Neuronal stem cell (in vitro differentiated cells): ENCODE data around the gene GRM1.

Experiments
- DNase-seq: peaks from one replicate; pipeline ENCODE4 v3.0.0-alpha.2; 2013; ENCODE audit warnings: low spot score
- H2AFZ ChIP-seq: one replicate; pipeline ENCODE4 v1.6.1; 2013; ENCODE audit warnings: mild to moderate bottlenecking, low read length, inconsistent platforms
- H2AK5ac ChIP-seq: 2 replicates; pipeline ENCODE4 v1.6.1; 2013; ENCODE audit warnings: low read depth, mild to moderate bottlenecking, inconsistent platforms, low read length, moderate library complexity, mixed read lengths
- H2BK120ac ChIP-seq: 2 replicates; pipeline ENCODE4 v1.6.1; 2013; ENCODE audit warnings: low read depth, mild to moderate bottlenecking, inconsistent platforms, low read length, moderate library complexity, mixed read lengths
- H2BK12ac ChIP-seq: one replicate; pipeline ENCODE4 v1.6.1; 2013; ENCODE audit warnings: low read length, inconsistent platforms
- H2BK15ac ChIP-seq: 2 replicates; pipeline ENCODE4 v1.6.1; 2013; ENCODE audit warnings: mild to moderate bottlenecking, low read length, inconsistent platforms, mixed read lengths
- H2BK5ac ChIP-seq: one replicate; pipeline ENCODE4 v1.6.1; 2013; ENCODE audit warnings: inconsistent platforms, mild to moderate bottlenecking, low read length, moderate library complexity
- H3K14ac ChIP-seq: one replicate; pipeline ENCODE4 v1.6.1; 2013; ENCODE audit warnings: low read length, inconsistent platforms
- H3K18ac ChIP-seq: 2 replicates; pipeline ENCODE4 v1.6.1; 2013; ENCODE audit warnings: low read length, inconsistent platforms
- H3K23ac ChIP-seq: 2 replicates; pipeline ENCODE4 v1.6.1; 2013; ENCODE audit warnings: low read depth, mild to moderate bottlenecking, mixed read lengths, low read length, inconsistent platforms; ENCODE audit not compliant: poor library complexity
- H3K27ac ChIP-seq: replicated peaks from 3 replicates; pipeline ENCODE4 v1.5.1; 2013; ENCODE audit warnings: low read length, inconsistent platforms
- H3K27me3 ChIP-seq, 3 experiments: 2 replicates each; pipeline ENCODE4 v1.6.1; 2013; ENCODE audit warnings: low read length in 3 of 3, mild to moderate bottlenecking in 2 of 3, inconsistent platforms in 1 of 3, low read depth in 1 of 3, mixed read lengths in 1 of 3, moderate library complexity in 1 of 3; ENCODE audit not compliant: control insufficient read depth in 3 of 3, insufficient read depth in 3 of 3
- H3K36me3 ChIP-seq, 2 donors: replicated peaks in 1 of 2; 2 replicates each; pipeline ENCODE4 v1.6.1; 2013; ENCODE audit warnings: low read length in 2 of 2; ENCODE audit not compliant: control insufficient read depth in 2 of 2, insufficient read depth in 2 of 2
- H3K4ac ChIP-seq: 2 replicates; pipeline ENCODE4 v1.6.1; 2013; ENCODE audit warnings: inconsistent platforms, mild to moderate bottlenecking, low read length, moderate library complexity
- H3K4me1 ChIP-seq, 2 donors: 1 replicate in 1 of 2; 2 replicates in 1 of 2; pipeline ENCODE4 v1.6.1; 2013; ENCODE audit warnings: low read length in 2 of 2, low read depth in 1 of 2; ENCODE audit not compliant: control insufficient read depth in 2 of 2, insufficient read depth in 1 of 2
- H3K4me2 ChIP-seq: one replicate; pipeline ENCODE4 v1.6.1; 2013; ENCODE audit warnings: mild to moderate bottlenecking, low read length, inconsistent platforms; ENCODE audit not compliant: insufficient read depth, poor library complexity, severe bottlenecking
- H3K4me3 ChIP-seq, 2 donors: 2 replicates each; pipeline ENCODE4 v1.5.1; 2013; ENCODE audit warnings: low read length in 2 of 2, mild to moderate bottlenecking in 2 of 2, inconsistent platforms in 1 of 2, moderate library complexity in 1 of 2
- H3K79me1 ChIP-seq: one replicate; pipeline ENCODE4 v1.6.1; 2013; ENCODE audit warnings: low read depth, mild to moderate bottlenecking, inconsistent platforms, low read length, moderate library complexity
- H3K9ac ChIP-seq: one replicate; pipeline ENCODE4 v1.6.1; 2013; ENCODE audit warnings: mild to moderate bottlenecking, low read depth, low read length, inconsistent platforms; ENCODE audit not compliant: poor library complexity
- H3K9me3 ChIP-seq, 2 donors: replicated peaks in 1 of 2; 2 replicates each; pipeline versions ENCODE3 to v1.6.1; 2013; ENCODE audit warnings: low read length in 2 of 2, mild to moderate bottlenecking in 2 of 2, inconsistent platforms in 1 of 2, low read depth in 1 of 2, mixed read lengths in 1 of 2, moderate library complexity in 1 of 2; ENCODE audit not compliant: control insufficient read depth in 2 of 2, insufficient read depth in 1 of 2
- H4K8ac ChIP-seq: one replicate; pipeline ENCODE4 v1.6.1; 2013; ENCODE audit warnings: low read depth, mild to moderate bottlenecking, inconsistent platforms, low read length, moderate library complexity
- H4K91ac ChIP-seq: one replicate; pipeline ENCODE4 v1.6.1; 2013; ENCODE audit warnings: low read length, low read depth, mild to moderate bottlenecking, inconsistent platforms; ENCODE audit not compliant: poor library complexity
- WGBS, 2 donors: extraction: QIAGEN DNeasy Blood & Tissue Kit; methylation state at CpG; one replicate each; pipeline ENCODE4 v1.1.7; 2013; ENCODE audit warnings: missing lambda C conversion rate in 2 of 2, mixed read lengths in 1 of 2; ENCODE audit not compliant: insufficient read length in 2 of 2, insufficient replicate concordance in 1 of 2; ENCODE audit errors: extremely low coverage in 2 of 2; 5-methylcytosine and 5-hydroxymethylcytosine counted together

GRM1 gene

DNA sequence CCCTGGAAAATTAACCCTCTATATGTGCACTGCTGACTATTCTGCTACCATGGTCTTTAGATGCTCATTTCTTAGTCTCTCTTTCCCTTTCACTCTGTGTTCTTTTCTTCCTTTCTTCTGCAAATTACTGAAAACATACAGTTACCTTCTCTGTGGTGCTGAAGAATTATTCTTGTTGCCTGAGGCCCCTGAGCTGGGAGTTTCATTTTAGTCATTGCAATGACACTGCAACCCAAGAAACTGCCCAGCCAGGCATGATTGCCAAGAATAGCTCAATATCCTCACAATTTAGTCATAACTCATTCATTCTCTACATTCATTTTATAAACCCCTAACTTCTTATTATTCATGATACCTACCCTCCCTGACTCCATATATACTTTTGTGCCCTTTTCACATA, 269.0 kb downstream of the GRM1 start:
- Histone ChIP-seq H2BK120ac (no peak overlapping the region), H2AK5ac (no peak overlapping the region), H2BK15ac (no peak overlapping the region), H3K79me1 (no peaks in the 10 kb centered on the region), H3K9me3 (no peaks in the 10 kb centered on the region), H3K27me3 (no peaks in the 10 kb centered on the region), H2BK5ac (no peak overlapping the region), H4K8ac (no peak overlapping the region), H3K36me3 (no peaks in the 10 kb centered on the region), H3K4me2 (no peak overlapping the region), H3K4me1 (peaks cover 0 to 2% of the 10 kb centered on the region in 2 donors), H4K91ac (no peak overlapping the region), H3K9ac (no peak overlapping the region), H3K4ac (no peak overlapping the region), H3K27ac (no peak overlapping the region), H3K14ac (no peak overlapping the region), H3K18ac (no peak overlapping the region), H3K23ac (no peak overlapping the region), H3K4me3 (no peak overlapping the region), H2BK12ac (no peak overlapping the region), H2AFZ (no peak overlapping the region)
- no peak for DNase-seq

DNA sequence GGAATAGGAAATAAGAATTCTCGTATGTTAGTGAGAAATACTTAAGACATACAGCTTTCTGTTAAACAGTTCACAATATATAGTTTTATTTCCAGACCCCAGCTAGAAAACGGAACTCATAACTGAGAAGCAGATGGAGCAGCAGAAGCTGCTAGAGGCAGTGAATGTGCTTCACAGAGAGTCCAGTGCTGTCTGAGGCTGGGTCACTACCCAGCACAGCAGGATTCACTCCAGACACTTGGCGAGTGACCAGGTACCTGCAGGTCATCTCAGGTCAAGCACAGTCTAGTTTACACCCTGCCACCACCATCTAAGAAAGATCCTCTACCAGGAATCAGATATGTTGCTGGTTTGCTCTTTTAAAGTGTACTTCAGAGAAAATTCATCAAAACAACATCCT, 271.7 kb downstream of the GRM1 start:
- Histone ChIP-seq H3K18ac (no peak overlapping the region), H2BK15ac (no peak overlapping the region), H2AFZ (no peak overlapping the region), H3K4me2 (no peak overlapping the region), H2BK12ac (no peak overlapping the region), H2BK5ac (no peak overlapping the region), H3K14ac (no peak overlapping the region), H3K36me3 (no peaks in the 10 kb centered on the region), H3K4me3 (no peak overlapping the region), H2AK5ac (no peak overlapping the region), H3K27me3 (no peaks in the 10 kb centered on the region), H4K91ac (no peak overlapping the region), H3K4ac (no peak overlapping the region), H3K23ac (no peak overlapping the region), H4K8ac (no peak overlapping the region), H3K4me1 (peaks cover 2 to 17% of the 10 kb centered on the region in 2 donors), H3K9ac (no peak overlapping the region), H3K9me3 (no peaks in the 10 kb centered on the region), H3K27ac (no peak overlapping the region), H3K79me1 (no peaks in the 10 kb centered on the region), H2BK120ac (no peak overlapping the region)
- no peak for DNase-seq
- WGBS, 2 donors: no CpG with 5 or more reads among the region's 3 CpGs

DNA sequence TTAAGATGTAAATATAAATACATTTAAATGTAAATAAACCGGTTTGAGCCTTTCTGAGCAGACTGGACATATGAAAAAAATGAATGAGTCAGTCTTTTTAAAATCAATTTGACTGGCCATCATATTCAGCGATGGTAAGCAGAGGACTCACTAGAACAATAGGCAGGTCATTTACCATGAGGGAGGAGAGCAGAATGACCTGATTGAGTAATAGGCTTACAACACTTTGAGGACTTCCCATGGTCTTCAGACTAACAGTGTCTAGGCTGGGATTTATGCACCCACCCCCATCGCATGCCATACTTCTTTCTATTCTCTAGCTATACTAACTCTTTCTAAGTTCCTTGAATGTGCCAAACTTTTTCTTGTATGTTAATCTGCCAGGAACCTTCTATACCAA, 272.9 kb downstream of the GRM1 start:
- no peak overlapping the region for H3K4me2 ChIP-seq
- H3K79me1 ChIP-seq: no peaks in the 10 kb centered on the region
- H3K23ac ChIP-seq: no peak overlapping the region
- H3K4me1 ChIP-seq: peaks cover 2 to 17% of the 10 kb centered on the region in 2 donors
- no peak overlapping the region for H3K9ac ChIP-seq
- no peak overlapping the region for H2BK5ac ChIP-seq
- no peak overlapping the region for H3K4ac ChIP-seq
- no peak overlapping the region for H3K27ac ChIP-seq
- no peak overlapping the region for H2BK120ac ChIP-seq
- H3K14ac ChIP-seq: no peak overlapping the region
- no peak for DNase-seq
- no peak overlapping the region for H3K4me3 ChIP-seq
- no peak overlapping the region for H4K8ac ChIP-seq
- H3K18ac ChIP-seq: no peak overlapping the region
- no CpG with 5 or more reads among the region's 3 CpGs for WGBS, 2 donors
- H3K27me3 ChIP-seq: no peaks in the 10 kb centered on the region
- no peak overlapping the region for H2BK15ac ChIP-seq
- H2AK5ac ChIP-seq: no peak overlapping the region
- no peak overlapping the region for H2BK12ac ChIP-seq
- no peak overlapping the region for H4K91ac ChIP-seq
- no peaks in the 10 kb centered on the region for H3K9me3 ChIP-seq
- H2AFZ ChIP-seq: no peak overlapping the region
- H3K36me3 ChIP-seq: no peaks in the 10 kb centered on the region

DNA sequence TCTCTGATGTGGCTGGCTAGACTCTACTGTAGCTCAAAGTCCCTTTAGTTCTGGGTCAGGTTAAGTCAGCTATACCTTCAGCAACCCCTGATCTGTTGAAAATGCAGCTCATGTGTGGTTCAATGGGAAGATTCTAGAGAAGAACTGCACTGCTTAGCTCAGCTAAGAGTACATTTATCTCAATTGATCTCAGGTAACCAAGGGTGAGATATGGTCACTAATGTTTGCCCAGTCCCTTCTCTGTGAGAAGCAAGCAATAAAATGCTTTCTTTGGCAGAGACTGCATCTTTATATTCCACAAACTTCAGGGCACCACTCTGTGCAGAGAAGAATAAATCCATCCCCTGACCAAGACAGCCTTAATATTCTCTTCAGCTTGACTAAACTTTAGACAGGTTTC, 274.1 kb downstream of the GRM1 start:
- H3K27ac ChIP-seq: no peak overlapping the region

More for the DNA sequence above, 274.1 kb downstream of the GRM1 start:
- Histone ChIP-seq H3K4me3 (no peak overlapping the region), H3K27me3 (no peaks in the 10 kb centered on the region), H3K23ac (no peak overlapping the region), H3K9me3 (no peaks in the 10 kb centered on the region), H2BK15ac (no peak overlapping the region), H2AK5ac (no peak overlapping the region), H3K4ac (no peak overlapping the region), H2BK5ac (no peak overlapping the region), H4K91ac (no peak overlapping the region), H3K9ac (no peak overlapping the region), H3K14ac (no peak overlapping the region), H4K8ac (no peak overlapping the region), H3K79me1 (no peaks in the 10 kb centered on the region), H3K36me3 (no peaks in the 10 kb centered on the region), H2BK12ac (no peak overlapping the region), H3K18ac (no peak overlapping the region), H3K4me1 (peaks cover 2 to 17% of the 10 kb centered on the region in 2 donors), H2BK120ac (no peak overlapping the region), H2AFZ (no peak overlapping the region), H3K4me2 (no peak overlapping the region)
- DNase-seq: no peak
